Stimulated activated naive CD8-positive, alpha-beta T cell treated with anti-CD3 and anti-CD28 coated beads, Interleukin-15, Interleukin-2, amounts not matched to agents 100 U/mL and 50 U/mL, for 24 hours (primary cell): ENCODE results near the gene SEC61B.
A peak's percentile ranks its signal among the peaks of the same experiment; 100 is the strongest.

Experiments
- ATAC-seq: fragments of 150-1000 bp; cut with Tn5 transposase; one replicate; pipeline ENCODE4 v1.10.0; 2021
- DNase-seq: peaks from one replicate; pipeline ENCODE4 v3.0.0; 2021

Gene SEC61B

DNA sequence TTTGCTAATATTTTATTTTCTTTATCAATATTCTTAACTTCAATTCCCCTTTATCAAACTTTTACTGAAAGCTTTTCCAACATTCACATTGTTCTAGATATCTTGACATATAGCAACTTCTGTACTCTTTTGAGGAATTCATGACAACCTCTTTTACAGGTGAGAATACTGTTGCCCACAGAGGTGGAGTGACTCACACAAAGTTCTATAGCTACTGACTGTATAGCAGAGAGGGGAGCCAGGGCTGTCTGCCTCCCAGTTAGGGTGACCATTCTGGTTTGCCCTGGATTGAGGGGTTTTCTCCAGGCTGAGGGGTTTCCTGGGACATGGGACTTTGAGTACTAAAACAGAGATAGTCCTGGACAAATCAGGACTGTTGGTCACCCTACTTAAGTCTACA is 16.2 kb downstream of the SEC61B start:
- DNase-seq = no peak
- peak; percentile 61 for ATAC-seq

DNA sequence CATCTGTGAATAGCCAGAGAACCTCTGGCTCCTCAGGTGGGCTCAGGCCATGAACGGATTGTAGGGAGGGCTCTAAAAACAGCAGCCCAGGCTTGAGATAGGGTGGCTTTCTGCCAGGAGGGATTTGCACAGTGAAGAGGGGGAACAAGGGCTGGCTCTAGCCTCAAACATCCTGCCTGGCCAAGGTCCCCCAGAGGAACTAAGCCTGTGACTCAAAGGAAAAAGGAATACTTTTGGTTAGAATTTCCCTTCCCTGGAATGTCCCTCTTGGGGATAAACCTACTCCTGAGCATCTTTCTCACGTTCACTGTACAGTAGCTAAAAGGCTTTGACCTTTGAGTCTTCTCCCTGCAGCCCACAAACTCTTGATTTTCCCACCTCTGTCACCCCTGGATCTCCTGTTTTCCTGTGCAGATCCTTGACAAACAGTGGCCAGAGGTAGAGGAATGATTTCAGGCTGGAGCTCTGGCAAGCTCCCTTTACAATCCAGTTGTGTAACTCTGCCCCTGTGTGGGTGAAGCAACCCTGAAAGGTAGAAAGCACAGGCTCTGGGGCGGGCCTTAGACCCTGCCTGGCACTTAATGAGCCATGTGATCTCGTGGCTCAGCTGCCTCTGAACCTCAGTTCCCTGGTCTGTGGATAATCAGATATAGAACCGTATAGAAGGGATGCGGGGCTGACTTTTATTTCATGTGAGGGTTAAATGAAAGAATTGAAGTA is 17.4 kb downstream of the SEC61B start:
- DNase-seq (no peak), ATAC-seq (no peak)

GRCh38 chr9:99241106-99241505 is 19.0 kb downstream of the SEC61B start:
- DNase-seq (no peak), ATAC-seq (no peak)

DNA sequence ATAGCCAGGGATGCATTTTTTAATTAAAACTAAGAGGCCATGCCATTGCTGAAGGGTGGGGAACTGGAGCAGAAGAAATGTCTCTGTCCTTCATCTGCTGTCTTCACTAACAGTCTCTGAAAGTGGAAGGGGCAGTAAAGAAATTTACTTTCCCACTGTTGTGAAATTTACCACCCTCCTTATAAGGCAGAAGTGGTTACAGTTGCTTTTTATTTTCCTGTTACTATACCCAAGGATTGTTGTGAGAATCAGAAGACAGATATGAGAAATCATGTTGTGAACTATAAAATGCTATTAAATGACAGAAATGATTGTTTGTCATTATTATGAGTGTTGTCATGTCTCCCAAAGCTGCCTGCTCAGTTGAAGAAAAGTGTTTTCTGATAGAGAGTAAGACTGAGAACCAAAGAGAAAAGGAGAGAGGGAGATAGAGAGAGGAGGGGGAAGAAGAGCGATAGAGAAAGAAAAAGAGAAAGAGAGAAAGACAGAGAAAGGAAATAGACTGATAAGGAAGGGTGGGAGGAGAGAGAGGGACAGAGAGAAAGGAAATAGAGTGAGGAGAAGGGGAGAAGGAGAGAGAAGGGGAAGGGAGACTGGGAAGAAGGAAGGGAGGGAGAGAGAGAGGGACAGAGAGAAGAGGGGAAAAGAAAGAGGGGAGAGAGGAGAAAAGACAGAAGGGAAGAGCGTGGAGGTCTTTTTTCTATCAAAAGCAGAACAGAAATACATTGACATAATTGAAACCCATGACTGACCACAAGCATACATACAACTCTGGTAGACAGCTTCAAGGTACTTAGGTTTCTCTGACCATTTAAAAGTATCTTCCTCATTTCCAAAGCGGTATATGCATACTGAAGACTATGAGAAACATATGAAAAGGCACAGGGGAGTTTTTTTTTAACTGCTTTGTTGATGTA is 22.5 kb downstream of the SEC61B start:
- ATAC-seq = no peak
- DNase-seq = no peak

- peak; percentile 67 for ATAC-seq
- peak; percentile 40 for DNase-seq
These were observed 27.5 kb downstream of the SEC61B start for GRCh38 chr9:99249619-99250018.

DNA sequence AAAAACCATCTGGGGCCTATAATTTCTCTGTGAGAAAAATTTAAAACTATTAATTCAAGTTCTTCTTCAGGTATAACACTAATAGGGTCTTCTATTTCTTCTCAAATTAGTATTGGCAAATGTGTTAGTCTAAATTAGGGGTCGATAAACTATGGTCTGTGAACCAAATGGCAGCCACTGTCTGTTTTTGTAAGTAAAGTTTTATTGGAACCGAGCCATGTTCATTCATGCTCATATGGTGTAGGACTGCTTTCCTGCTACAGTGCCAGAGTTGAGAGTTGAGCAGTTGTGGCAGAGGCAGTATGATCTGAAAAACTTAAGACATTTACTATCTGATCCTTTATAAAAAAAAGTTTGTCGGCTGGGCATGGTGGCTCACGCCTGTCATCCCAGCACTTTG is 29.1 kb downstream of the SEC61B start:
- DNase-seq (no peak), ATAC-seq (no peak)

GRCh38 chr9:99253134-99253533 is 31.1 kb downstream of the SEC61B start:
- ATAC-seq = peak; percentile 28
- peak; percentile 41 for DNase-seq

DNA sequence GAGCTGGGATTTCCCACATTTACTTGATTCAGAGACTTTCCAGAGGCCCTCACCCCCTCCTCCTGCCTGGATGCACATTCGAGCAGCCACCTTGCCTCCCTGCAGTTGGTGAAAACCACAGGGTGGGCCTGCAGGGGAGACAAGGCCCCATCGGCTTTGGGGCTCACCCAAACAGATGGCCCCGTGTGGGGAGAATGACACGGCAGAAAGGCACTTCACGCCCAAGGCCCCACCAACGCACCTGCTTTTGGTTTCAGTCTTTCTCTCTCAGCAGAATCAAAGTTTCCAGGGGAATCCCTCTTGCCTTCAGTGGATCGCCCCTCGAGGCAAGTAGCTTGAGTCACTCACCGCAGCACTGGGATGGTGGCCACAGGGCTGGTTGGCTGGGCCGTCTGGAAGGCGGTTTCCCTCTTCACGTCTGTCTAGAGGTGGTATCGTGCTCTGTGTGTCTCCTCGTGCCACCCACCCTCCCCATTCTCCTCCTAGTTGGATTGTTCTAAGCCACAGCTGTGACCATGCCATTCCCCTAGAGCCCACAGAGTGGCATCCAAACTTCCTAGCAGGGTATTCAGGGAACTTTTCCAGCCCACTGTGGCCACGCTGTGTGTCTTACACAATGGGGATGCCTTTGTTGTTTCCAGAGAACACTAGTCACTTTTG is 31.8 kb downstream of the SEC61B start:
- peak; percentile 89 for ATAC-seq
- peak; percentile 90 for DNase-seq

DNA sequence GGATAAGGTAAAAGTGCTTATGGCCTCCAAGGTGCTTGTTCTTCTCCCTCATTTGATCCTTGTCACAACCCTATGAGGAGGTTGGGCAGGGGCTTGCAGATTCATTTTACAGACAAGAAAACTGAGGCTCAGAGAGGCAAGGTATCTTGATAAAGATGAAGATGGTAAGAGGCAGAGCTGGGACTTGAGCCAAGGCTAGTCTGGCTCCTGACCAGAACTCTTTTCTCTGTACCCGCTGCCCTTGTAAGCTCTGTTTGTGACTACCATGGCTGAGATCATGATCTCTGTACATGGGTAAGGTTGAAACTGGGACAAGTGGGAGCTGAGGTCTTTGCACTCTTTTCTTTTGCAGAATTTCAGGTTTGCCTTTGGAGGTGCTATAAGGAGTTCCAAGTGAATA is 33.6 kb downstream of the SEC61B start:
- no peak for ATAC-seq
- DNase-seq = no peak

GRCh38 chr9:99257723-99258389 is 35.8 kb downstream of the SEC61B start:
- ATAC-seq = no peak
- DNase-seq = no peak

- DNase-seq (peak; percentile 42), ATAC-seq (peak; percentile 58)
These were observed 37.3 kb downstream of the SEC61B start for GRCh38 chr9:99259231-99259918.

DNA sequence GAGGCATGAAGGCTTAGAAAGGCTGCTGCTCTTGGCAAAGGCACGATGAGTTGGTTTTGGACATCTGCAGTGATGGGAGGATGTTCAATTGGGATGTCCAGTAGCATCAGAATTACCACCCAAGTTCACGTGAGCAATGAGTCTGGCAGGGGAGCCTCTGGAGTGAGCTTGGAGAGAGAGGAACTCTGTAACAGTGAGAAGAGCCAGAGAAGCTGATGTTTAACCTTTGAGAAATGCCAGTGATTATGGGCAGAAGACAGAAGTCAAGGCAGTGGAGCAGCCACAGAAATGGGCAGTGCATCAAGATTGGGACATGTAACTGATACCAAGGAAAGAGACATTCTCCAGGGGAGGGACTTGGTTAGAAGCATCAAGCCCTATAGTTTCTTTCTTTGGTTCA is 39.8 kb downstream of the SEC61B start:
- DNase-seq = no peak
- ATAC-seq = no peak

DNA sequence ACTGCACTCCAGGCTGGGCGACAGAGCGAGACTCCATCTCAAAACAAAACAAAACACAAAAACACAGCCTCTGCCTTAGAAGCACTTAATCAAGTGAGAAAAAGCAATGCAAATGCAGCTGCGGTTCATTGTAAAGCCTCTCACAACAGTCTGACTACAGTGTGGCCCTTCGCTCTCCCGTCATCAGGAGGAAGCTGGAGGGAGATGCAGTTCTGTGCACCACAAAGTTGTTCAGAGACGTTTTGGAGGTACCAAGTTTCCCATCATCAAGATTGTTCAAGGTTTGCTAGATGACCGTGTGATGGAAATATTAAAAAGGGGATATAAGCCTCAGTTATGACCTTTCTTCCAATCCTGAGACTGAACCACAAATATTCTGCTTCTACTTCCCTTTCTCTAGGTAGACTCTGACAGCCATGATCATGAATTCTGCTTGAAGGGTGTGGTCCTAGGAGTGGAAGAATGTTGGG is 40.9 kb downstream of the SEC61B start:
- no peak for DNase-seq
- no peak for ATAC-seq

- ATAC-seq (no peak), DNase-seq (peak; percentile 54)
These were observed 42.1 kb downstream of the SEC61B start for GRCh38 chr9:99264070-99264680.

DNA sequence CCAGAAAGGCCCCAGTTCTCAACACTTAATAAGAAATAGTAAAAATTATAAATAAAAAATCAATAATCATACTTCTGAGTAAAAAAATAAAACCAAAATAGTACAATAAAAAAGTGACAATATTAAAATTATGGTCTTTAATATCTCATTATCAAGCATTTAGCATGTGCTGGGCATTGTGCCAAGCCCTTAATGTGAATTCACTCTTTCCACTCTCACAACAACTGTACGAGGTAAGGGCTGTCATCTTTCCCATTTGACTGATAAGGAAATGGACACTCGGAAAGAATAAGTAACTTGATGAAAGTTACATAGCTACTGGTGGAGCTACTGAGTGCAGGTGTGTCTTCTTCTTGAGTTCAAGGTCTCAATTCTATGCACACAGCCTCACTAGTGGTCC is 43.6 kb downstream of the SEC61B start:
- ATAC-seq = peak; percentile 40

DNA sequence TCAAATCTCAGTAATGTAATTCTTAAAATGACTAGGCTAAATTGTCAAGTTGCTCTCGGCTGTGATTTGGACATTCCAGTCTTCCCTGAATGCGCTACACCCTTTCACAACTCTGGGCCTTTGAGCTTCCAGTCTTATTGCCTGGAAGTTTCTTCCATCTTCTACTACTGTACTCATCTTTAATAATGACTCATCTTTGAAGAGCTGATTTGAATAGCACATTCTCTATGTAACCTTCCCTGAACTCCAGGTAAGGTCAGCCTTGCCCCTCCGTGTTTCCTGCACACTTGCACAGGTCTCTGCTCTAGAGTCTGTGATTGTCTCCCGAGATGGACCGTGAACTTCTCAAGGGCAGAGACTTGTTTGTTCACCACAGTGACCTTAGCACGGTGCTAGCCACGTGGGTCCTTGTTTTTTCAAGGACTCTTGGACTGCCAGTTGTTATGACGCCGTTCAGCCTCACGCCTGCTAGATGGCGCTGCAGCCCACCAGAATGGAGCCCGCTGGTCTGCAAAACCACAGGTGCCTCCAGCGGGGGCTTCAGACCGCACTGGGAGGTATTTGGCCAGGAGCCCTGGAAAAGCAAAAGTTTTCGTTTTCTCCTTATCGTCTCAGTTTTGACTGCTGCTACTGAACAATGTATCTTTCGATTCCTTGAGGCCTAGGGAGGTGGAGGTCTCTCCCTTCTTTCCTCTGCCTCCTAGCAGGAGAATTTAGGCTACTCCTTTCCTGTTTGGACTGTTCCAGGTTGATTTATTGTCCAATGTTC is 44.4 kb downstream of the SEC61B start:
- DNase-seq (peak; percentile 84), ATAC-seq (peak; percentile 81)

More for the DNA sequence above, 43.6 kb downstream of the SEC61B start:
- DNase-seq = no peak

DNA sequence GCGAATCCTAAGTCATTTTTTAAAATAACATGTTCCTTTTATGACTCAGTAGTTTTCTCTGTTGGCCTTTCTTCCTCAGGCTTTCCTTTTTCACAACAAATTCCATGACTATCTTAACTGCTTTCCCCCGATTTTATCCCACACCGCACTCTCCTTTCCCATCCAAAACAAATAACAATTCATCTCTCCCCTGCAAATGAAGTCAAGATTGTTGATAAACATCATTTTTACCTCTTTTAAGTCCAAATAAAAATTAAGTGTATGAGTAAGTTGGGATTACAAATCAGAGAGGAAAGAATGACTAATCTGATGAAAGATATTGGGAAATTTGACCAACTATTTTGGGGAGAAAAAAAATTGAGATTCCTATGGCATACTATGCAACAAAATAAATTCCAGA is 47.3 kb downstream of the SEC61B start:
- DNase-seq (no peak), ATAC-seq (no peak)

GRCh38 chr9:99270491-99270890 is 48.4 kb downstream of the SEC61B start:
- ATAC-seq = no peak
- no peak for DNase-seq

- ATAC-seq = no peak
- DNase-seq = no peak
These were observed 50.8 kb downstream of the SEC61B start for GRCh38 chr9:99272836-99273235.

- no peak for ATAC-seq
- DNase-seq = no peak
These were observed 51.9 kb downstream of the SEC61B start for GRCh38 chr9:99274016-99274415.
